GM12865 (cell line): ENCODE data around the gene ZNF575.

ENCODE experiments used
- DNase-seq: peaks from one replicate; pipeline ENCODE4 v3.0.0; 2010; ENCODE audit warnings: low read depth
- H3K4me3 ChIP-seq: 2 replicates; pipeline ENCODE4 v1.5.1; 2011; ENCODE audit warnings: mild to moderate bottlenecking, low read depth, low read length, control low read depth
- TF ChIP-seq, protein P1 (sequence below): IDR thresholded peaks from 2 replicates; pipeline ENCODE4 v1.5.1; 2011; ENCODE audit warnings: low read length, control low read depth, low read depth, inconsistent platforms; ENCODE audit not compliant: insufficient read depth; ENCODE audit errors: missing control alignments

Gene ZNF575

DNA sequence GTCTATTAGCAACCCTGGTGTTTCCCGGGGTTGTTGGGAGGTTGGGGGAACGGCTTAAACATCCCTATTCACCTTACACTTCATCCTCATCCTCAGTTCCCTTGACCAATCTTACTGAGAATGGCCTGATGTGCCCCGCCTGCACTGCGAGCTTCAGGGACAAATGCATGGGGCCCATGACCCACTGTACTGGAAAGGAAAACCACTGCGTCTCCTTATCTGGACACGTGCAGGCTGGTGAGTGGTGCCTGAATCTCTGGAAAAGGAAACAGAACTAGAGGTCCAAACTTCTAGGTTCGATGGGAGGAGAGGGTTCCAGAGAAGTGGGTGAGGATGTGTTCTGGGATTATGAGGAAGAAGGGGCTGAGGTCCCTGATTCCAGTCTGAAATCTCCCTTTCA lies 48.5 kb downstream of the ZNF575 start:
- no peak for DNase-seq
- TF ChIP-seq, protein P1, sequence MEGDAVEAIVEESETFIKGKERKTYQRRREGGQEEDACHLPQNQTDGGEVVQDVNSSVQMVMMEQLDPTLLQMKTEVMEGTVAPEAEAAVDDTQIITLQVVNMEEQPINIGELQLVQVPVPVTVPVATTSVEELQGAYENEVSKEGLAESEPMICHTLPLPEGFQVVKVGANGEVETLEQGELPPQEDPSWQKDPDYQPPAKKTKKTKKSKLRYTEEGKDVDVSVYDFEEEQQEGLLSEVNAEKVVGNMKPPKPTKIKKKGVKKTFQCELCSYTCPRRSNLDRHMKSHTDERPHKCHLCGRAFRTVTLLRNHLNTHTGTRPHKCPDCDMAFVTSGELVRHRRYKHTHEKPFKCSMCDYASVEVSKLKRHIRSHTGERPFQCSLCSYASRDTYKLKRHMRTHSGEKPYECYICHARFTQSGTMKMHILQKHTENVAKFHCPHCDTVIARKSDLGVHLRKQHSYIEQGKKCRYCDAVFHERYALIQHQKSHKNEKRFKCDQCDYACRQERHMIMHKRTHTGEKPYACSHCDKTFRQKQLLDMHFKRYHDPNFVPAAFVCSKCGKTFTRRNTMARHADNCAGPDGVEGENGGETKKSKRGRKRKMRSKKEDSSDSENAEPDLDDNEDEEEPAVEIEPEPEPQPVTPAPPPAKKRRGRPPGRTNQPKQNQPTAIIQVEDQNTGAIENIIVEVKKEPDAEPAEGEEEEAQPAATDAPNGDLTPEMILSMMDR, result no peak
- H3K4me3 ChIP-seq, result peak overlapping the region; percentile 65

DNA sequence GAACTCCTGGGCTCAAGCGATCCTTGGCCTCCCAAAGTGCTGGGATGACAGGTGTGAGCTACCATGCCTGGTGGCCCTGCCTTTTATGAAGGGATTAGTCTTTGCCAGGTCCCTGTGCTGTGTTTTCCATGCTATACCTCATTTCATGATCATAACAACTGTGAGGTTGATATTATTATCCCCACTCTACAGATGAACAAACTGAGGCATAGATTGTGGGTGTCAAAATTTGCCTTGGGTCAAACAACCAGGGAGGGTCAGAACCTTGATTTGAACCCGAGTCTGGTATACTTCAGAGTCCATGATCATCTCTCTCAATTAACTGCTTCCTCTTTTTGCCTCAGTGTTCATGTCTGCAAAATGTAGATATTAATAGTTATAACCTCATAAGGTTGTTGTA lies 49.5 kb downstream of the ZNF575 start:
- peak overlapping the region; percentile 65 for H3K4me3 ChIP-seq
- TF ChIP-seq, protein P1, result no peak
- no peak for DNase-seq

DNA sequence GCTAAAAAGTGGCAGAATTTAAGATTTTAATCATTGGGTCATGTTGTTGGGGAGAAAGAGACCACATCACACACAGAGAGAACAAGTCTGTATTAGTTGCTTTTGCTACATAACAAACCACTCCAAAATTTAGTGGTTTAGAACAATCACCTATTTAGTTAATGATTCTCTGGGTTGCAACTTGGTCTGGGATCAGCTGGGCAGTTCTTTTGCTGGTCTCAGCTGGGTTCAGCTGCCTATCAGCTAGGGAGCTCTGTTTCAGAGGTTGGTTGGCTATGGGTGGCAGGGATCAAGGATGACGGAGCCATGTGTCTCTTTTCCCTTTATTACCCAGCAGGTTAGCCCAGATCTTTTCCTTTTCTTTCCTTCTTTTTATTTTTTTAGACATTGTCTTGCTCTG lies 51.5 kb downstream of the ZNF575 start:
- TF ChIP-seq, protein P1, result no peak
- H3K4me3 ChIP-seq, result no peak overlapping the region
- no peak for DNase-seq
